ENCODE measurements around the gene CNTN4. TPM values are rescaled to one million over a fixed set of nuclear protein-coding genes. Genes with fewer than 3 reads are reported as not detected.

Gene CNTN4
- total RNA-seq, 1 donor from 2014 or later, result 16.1 TPM

DNA sequence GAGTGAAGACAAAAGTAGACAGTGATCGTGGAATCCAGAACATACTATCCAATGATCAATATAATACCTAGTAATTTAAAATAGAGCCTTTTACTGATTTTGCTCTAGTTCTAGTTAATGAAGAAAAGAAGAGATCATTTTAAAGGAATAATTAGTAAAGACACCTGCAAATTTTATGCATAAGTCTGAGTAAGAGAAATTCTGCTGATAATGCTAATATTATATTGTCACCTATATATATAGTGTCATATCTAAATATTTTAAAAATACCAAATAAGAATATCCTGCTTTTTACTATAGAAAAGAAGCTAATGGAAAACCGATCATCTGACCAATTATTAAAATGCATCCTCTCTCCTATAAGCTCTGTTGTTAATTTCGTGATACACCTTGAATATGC lies 152.1 kb downstream of the CNTN4 start:
- H3K36me3 Mint-ChIP-seq (ENCODE audit: insufficient read depth), result peaks cover under 1% of the 10 kb centered on the region
- H3K27ac Mint-ChIP-seq, result no peak overlapping the region
- TF ChIP-seq, protein P1, sequence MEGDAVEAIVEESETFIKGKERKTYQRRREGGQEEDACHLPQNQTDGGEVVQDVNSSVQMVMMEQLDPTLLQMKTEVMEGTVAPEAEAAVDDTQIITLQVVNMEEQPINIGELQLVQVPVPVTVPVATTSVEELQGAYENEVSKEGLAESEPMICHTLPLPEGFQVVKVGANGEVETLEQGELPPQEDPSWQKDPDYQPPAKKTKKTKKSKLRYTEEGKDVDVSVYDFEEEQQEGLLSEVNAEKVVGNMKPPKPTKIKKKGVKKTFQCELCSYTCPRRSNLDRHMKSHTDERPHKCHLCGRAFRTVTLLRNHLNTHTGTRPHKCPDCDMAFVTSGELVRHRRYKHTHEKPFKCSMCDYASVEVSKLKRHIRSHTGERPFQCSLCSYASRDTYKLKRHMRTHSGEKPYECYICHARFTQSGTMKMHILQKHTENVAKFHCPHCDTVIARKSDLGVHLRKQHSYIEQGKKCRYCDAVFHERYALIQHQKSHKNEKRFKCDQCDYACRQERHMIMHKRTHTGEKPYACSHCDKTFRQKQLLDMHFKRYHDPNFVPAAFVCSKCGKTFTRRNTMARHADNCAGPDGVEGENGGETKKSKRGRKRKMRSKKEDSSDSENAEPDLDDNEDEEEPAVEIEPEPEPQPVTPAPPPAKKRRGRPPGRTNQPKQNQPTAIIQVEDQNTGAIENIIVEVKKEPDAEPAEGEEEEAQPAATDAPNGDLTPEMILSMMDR (IDR thresholded peaks at IDR 0.05; ENCODE audit: unreplicated experiment), result no peak
- H3K4me1 Mint-ChIP-seq (ENCODE audit: low read depth), result peaks cover 22% of the 10 kb centered on the region
- no peak overlapping the region for H3K4me3 Mint-ChIP-seq (ENCODE audit: low read depth)
- no peak for DNase-seq (ENCODE audit: low spot score, unreplicated experiment)
- peaks cover 18% of the 10 kb centered on the region for H3K9me3 Mint-ChIP-seq (ENCODE audit: low read depth)
- H3K27me3 Mint-ChIP-seq, result no peaks in the 10 kb centered on the region

GRCh38 chr3:2261747-2262146 lies 163.1 kb downstream of the CNTN4 start:
- no peaks in the 10 kb centered on the region for H3K9me3 Mint-ChIP-seq (ENCODE audit: low read depth)
- H3K27ac Mint-ChIP-seq, result no peak overlapping the region
- H3K36me3 Mint-ChIP-seq (ENCODE audit: insufficient read depth), result no peaks in the 10 kb centered on the region
- H3K4me1 Mint-ChIP-seq (ENCODE audit: low read depth), result no peaks in the 10 kb centered on the region
- H3K4me3 Mint-ChIP-seq (ENCODE audit: low read depth), result no peak overlapping the region
- H3K27me3 Mint-ChIP-seq, result no peaks in the 10 kb centered on the region
- DNase-seq (ENCODE audit: low spot score, unreplicated experiment), result no peak
- TF ChIP-seq, protein P1 (IDR thresholded peaks at IDR 0.05; ENCODE audit: unreplicated experiment), result no peak

DNA sequence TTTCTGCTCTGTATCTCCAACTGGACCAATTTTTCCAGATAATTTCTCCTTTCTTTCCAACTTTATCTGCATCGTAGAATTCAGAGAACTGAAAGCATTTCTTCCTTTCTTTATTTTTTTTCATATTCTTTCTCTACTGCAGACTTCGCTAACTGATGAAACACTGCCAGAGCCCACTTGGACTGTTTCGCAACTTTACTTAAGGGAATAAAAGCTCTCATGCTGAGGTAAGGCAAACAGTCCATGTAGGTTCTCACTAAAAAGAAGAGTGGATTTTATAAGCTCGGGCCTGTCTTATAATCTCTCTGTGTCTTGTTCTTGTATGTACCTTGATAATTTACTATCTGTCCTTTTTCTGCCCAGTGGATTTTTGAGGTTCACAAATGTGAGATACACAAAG lies 163.5 kb downstream of the CNTN4 start:
- Mint-ChIP-seq H3K27ac (no peak overlapping the region), H3K27me3 (no peaks in the 10 kb centered on the region), H3K36me3 (ENCODE audit: insufficient read depth) (no peaks in the 10 kb centered on the region), H3K9me3 (ENCODE audit: low read depth) (no peaks in the 10 kb centered on the region), H3K4me1 (ENCODE audit: low read depth) (no peaks in the 10 kb centered on the region), H3K4me3 (ENCODE audit: low read depth) (no peak overlapping the region)
- DNase-seq (ENCODE audit: low spot score, unreplicated experiment), result no peak
- TF ChIP-seq, protein P1 (IDR thresholded peaks at IDR 0.05; ENCODE audit: unreplicated experiment), result no peak

- H3K27ac Mint-ChIP-seq, result no peak overlapping the region
- no peak overlapping the region for H3K4me3 Mint-ChIP-seq (ENCODE audit: low read depth)
- H3K9me3 Mint-ChIP-seq (ENCODE audit: low read depth), result no peaks in the 10 kb centered on the region
- H3K4me1 Mint-ChIP-seq (ENCODE audit: low read depth), result peaks cover 2% of the 10 kb centered on the region
- no peak for DNase-seq (ENCODE audit: low spot score, unreplicated experiment)
- H3K27me3 Mint-ChIP-seq, result no peaks in the 10 kb centered on the region
- TF ChIP-seq, protein P1 (IDR thresholded peaks at IDR 0.05; ENCODE audit: unreplicated experiment), result no peak
- H3K36me3 Mint-ChIP-seq (ENCODE audit: insufficient read depth), result no peaks in the 10 kb centered on the region
These were observed 167.9 kb downstream of the CNTN4 start for GRCh38 chr3:2266606-2267005.

DNA sequence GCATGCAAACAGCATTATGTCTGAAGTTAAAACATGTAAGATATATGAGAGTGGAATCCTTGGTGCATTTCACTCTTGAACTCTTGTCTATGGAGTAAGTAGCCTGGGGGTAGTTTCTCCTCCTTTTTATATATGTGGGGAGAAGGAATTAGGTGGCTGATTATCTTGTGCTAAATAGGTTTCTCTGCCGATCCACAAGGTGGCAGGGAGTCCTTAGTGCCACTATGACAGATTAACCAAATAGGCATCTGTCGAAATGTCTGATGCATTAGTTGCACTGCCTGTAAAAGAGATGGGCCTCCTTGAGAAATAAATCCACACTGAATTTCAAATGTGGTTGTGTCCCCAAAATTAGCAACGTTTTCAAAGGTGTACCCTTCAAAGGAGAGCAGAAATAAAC lies 170.1 kb downstream of the CNTN4 start:
- DNase-seq (ENCODE audit: low spot score, unreplicated experiment), result no peak
- no peaks in the 10 kb centered on the region for H3K27me3 Mint-ChIP-seq
- peaks cover 2% of the 10 kb centered on the region for H3K4me1 Mint-ChIP-seq (ENCODE audit: low read depth)
- H3K27ac Mint-ChIP-seq, result no peak overlapping the region
- no peak overlapping the region for H3K4me3 Mint-ChIP-seq (ENCODE audit: low read depth)
- TF ChIP-seq, protein P1 (IDR thresholded peaks at IDR 0.05; ENCODE audit: unreplicated experiment), result no peak
- H3K36me3 Mint-ChIP-seq (ENCODE audit: insufficient read depth), result no peaks in the 10 kb centered on the region
- no peaks in the 10 kb centered on the region for H3K9me3 Mint-ChIP-seq (ENCODE audit: low read depth)

Measured in progenitor cell of endocrine pancreas (in vitro differentiated cells).